ENCODE measurements around the gene B4GALNT3.

DNA sequence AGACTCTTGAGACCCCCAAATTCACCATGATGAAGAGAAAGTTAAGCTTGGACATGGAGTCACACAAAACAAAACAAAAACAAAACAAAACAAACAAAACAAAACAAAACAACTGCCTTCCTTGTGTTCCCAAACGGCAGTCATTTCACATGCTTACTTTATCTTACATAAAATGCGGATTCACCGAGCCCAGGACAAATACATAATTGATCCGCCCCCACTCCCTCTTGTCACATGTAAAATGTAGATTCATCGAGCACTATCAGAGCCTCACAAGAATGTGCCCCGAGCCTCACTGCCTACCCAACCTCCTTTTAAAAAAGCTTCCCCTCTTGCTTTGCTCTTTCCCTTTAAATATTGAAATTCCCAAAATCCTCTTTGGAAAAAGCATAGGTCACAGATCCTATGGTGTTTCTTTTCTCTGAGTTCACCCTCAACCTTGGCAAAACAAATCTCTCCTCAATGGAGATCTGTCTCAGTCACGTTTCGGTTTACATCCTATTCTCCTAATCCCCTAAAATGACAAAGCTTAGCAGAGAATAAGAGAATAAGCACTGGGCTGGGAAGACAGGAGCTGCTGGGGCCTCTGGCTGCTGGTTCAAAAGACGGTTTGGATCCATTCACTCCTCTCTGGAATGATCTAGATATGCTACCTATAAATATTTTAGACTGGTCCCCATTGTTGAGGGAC, 119.8 kb downstream of the B4GALNT3 start:
- TF ChIP-seq SIN3A (IDR thresholded peaks at IDR 0.05; ENCODE audit: borderline replicate concordance, low read depth, low read length) (no peak), HOXA5 (CRISPR knock-in tag; IDR thresholded peaks at IDR 0.05) (no peak), ZNF136 (CRISPR knock-in tag; IDR thresholded peaks at IDR 0.05; ENCODE audit: low read depth) (no peak), RAD21 (CRISPR knock-in tag; IDR thresholded peaks at IDR 0.05) (no peak), RBM22 (optimal IDR thresholded peaks at IDR 0.05; ENCODE audit: low read length) (no peak), ZBTB7A (CRISPR knock-in tag; IDR thresholded peaks at IDR 0.05) (no peak), TERF1 (CRISPR knock-in tag; IDR thresholded peaks at IDR 0.05) (no peak), CBX5 (CRISPR knock-in tag; IDR thresholded peaks at IDR 0.05; ENCODE audit: borderline replicate concordance) (no peak), CEBPB (IDR thresholded peaks at IDR 0.05; ENCODE audit: borderline replicate concordance, low read depth, low read length) (no peak), FIP1L1 (IDR thresholded peaks at IDR 0.05; ENCODE audit: borderline replicate concordance, insufficient read depth, low read depth, low read length) (no peak)
- TF ChIP-seq, protein P1, sequence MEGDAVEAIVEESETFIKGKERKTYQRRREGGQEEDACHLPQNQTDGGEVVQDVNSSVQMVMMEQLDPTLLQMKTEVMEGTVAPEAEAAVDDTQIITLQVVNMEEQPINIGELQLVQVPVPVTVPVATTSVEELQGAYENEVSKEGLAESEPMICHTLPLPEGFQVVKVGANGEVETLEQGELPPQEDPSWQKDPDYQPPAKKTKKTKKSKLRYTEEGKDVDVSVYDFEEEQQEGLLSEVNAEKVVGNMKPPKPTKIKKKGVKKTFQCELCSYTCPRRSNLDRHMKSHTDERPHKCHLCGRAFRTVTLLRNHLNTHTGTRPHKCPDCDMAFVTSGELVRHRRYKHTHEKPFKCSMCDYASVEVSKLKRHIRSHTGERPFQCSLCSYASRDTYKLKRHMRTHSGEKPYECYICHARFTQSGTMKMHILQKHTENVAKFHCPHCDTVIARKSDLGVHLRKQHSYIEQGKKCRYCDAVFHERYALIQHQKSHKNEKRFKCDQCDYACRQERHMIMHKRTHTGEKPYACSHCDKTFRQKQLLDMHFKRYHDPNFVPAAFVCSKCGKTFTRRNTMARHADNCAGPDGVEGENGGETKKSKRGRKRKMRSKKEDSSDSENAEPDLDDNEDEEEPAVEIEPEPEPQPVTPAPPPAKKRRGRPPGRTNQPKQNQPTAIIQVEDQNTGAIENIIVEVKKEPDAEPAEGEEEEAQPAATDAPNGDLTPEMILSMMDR (CRISPR knock-in tag; IDR thresholded peaks at IDR 0.05) = no peak
